NB4 (cell line): ENCODE results near the gene NFATC4.

Experiments used
- DNase-seq: peaks from one replicate; pipeline ENCODE4 v3.0.0; 2010; ENCODE audit warnings: low read depth
- H3K4me3 ChIP-seq: one replicate; pipeline ENCODE4 v1.5.1; 2011; ENCODE audit warnings: mild to moderate bottlenecking, low read depth, low read length, moderate library complexity
- CTCF ChIP-seq: IDR thresholded peaks from one replicate; pipeline ENCODE4 v1.5.1; 2012; ENCODE audit warnings: low read depth, low read length
- MAX ChIP-seq: IDR thresholded peaks from 2 replicates; pipeline ENCODE4 v1.6.1; 2011; ENCODE audit warnings: low read depth, low read length
- MYC ChIP-seq: IDR thresholded peaks from 2 replicates; pipeline ENCODE4 v1.6.1; 2011; ENCODE audit warnings: low read depth, low read length
- POLR2A ChIP-seq: IDR thresholded peaks from 2 replicates; pipeline ENCODE4 v1.6.1; 2011; ENCODE audit warnings: mild to moderate bottlenecking; ENCODE audit not compliant: insufficient read length; ENCODE audit errors: extremely low read depth

NFATC4 gene

GRCh38 chr14:24422694-24423601 is 55.0 kb downstream of the NFATC4 start:
- no peak overlapping the region for H3K4me3 ChIP-seq
- no peak for DNase-seq

GRCh38 chr14:24425704-24426103 is 57.7 kb downstream of the NFATC4 start:
- TF ChIP-seq MAX (no peak), MYC (no peak), POLR2A (no peak), CTCF (no peak)
- DNase-seq = no peak

More at GRCh38 chr14:24422694-24423601, 55.0 kb downstream of the NFATC4 start:
- TF ChIP-seq POLR2A (no peak), MYC (no peak), CTCF (no peak), MAX (no peak)

GRCh38 chr14:24426150-24426911 is 58.3 kb downstream of the NFATC4 start:
- no peak overlapping the region for H3K4me3 ChIP-seq
- no peak for DNase-seq
- TF ChIP-seq POLR2A (no peak), MAX (no peak), CTCF (no peak), MYC (no peak)

More at GRCh38 chr14:24425704-24426103, 57.7 kb downstream of the NFATC4 start:
- H3K4me3 ChIP-seq = no peak overlapping the region

GRCh38 chr14:24426912-24427536 is 59.0 kb downstream of the NFATC4 start:
- no peak for TF ChIP-seq POLR2A
- TF ChIP-seq CTCF = no peak
- no peak for TF ChIP-seq MYC
- no peak for TF ChIP-seq MAX
- no peak for DNase-seq
- no peak overlapping the region for H3K4me3 ChIP-seq

GRCh38 chr14:24427537-24428508 is 59.8 kb downstream of the NFATC4 start:
- H3K4me3 ChIP-seq = no peak overlapping the region
- DNase-seq = no peak
- TF ChIP-seq MAX (no peak), POLR2A (no peak), CTCF (no peak), MYC (no peak)
